ENCODE data around the gene CCDC6.
"Not testable (repeated sequence)": the region's sequence is repeated elsewhere in the genome, so short reads cannot be mapped to it uniquely, and the experiment has no call there.

- TF ChIP-seq CTCF, POLR2A (IDR thresholded peaks at IDR 0.05): not testable (repeated sequence)
These were observed 21.5 kb downstream of the CCDC6 start for GRCh38 chr10:59884893-59885292.

All from lower leg skin (tissue), 3 donors.